GM12872 (cell line): ENCODE results near the gene SEPTIN12.

Experiments used
- TF ChIP-seq, protein P1 (sequence below): IDR thresholded peaks from 3 replicates; pipeline ENCODE4 v1.5.1; 2011; ENCODE audit warnings: low read depth, mild to moderate bottlenecking, low read length, moderate library complexity; ENCODE audit not compliant: insufficient read depth

The SEPTIN12 gene

GRCh38 chr16:4746991-4747574 is 41.1 kb downstream of the SEPTIN12 start:
- TF ChIP-seq, protein P1, sequence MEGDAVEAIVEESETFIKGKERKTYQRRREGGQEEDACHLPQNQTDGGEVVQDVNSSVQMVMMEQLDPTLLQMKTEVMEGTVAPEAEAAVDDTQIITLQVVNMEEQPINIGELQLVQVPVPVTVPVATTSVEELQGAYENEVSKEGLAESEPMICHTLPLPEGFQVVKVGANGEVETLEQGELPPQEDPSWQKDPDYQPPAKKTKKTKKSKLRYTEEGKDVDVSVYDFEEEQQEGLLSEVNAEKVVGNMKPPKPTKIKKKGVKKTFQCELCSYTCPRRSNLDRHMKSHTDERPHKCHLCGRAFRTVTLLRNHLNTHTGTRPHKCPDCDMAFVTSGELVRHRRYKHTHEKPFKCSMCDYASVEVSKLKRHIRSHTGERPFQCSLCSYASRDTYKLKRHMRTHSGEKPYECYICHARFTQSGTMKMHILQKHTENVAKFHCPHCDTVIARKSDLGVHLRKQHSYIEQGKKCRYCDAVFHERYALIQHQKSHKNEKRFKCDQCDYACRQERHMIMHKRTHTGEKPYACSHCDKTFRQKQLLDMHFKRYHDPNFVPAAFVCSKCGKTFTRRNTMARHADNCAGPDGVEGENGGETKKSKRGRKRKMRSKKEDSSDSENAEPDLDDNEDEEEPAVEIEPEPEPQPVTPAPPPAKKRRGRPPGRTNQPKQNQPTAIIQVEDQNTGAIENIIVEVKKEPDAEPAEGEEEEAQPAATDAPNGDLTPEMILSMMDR, result no peak

- TF ChIP-seq, protein P1, result no peak
Observed at GRCh38 chr16:4746215-4746614, 41.9 kb downstream of the SEPTIN12 start.

DNA sequence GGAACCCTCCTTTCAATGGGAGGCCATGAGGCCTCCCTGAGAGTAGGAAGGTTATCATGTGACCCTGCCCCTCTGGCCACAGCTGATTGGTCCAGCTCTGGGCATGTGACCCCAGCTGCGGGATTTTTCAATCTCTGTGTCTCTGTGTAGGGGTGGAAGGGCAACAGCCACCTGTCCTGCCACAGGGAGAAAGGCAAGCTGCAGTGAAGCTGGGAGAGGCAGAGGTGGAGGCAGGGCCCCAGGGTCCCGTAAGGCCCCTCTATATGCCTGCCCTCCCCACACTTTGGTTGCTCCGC is 42.9 kb downstream of the SEPTIN12 start:
- TF ChIP-seq, protein P1, result no peak

DNA sequence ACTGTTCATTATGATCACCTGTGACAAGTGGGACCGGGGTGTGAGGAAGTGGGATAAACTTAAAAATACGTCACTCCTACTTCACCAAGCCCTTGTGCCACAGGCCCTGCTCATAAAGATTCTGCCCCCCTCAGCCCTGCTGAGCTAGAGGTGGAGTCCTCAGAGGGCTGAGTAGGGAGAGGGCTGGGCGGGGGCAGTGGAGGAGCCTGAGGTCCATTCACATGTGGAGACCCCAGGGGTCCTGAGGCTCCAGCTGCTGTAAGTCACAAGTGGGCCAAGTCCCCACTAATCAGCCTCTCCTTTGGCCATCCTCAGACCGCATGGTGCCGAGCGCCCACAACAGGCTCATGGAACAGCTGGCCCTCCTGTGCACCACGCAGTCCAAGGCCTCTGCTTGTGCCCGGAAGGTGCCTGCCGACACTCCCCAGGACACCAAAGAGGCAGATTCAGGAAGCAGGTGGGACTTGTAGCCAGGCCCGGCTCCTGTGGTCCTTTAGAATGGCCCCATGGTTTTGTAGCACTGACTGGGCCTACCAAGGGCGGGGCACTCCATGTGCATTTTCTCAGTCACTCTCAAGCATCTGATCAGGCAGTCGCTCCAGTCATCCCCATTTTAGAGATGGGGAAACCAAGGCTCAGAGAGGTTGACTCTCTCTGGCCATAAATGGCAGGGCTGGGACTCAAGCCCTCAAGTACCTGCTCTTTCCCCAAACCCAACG is 43.4 kb downstream of the SEPTIN12 start:
- TF ChIP-seq, protein P1, result no peak

DNA sequence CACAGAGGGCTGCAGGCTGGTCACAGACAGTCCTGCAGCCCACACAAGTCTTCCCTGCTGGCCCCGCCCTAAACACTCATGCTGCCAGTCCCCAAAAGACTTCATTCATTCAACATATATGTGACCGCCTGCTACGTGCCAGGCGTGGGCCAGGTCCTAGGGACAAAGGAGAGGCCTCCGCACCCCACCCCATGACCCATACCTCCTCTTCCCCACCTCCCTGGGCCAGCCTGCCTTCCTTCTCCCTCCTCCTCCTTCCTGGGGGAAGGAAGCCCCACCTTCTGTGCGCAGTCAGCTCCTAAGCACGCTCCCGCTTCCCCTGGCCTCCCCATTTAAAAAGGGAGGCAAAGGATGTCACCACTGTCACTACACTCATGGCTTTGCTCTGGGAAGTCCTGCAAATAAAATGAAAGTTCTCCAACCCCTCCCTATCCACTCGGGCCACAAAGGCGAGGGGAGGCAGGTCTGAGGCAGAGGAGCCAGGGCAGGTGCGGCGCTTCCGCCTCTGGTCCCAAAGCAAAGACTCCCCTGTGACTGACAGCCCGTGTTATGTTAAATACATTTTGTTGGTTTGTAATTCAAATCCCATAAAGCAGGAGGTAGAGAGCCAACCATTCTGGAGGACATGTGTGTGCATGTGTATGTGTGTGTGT is 44.8 kb downstream of the SEPTIN12 start:
- TF ChIP-seq, protein P1, result no peak

DNA sequence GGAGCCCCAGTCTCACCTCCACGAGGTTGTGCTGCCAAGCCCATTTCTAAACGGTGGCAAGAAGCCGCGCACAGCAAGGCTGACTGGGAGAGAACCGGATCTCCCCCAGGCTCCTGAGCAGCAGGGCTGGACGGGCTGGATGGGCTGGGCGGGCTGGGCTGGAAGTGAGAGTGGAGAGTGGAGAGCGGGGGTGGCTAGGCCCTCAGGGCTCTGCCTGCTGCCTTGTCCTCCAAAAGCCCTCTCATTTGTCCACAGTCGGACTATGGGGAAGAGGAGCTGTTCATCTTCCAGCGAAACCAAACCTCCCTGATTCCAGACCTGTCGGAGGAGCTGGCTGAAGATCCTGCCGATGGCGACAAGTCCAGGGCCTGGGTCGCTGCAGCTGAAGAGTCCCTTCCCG is 50.6 kb downstream of the SEPTIN12 start:
- TF ChIP-seq, protein P1, result no peak

GRCh38 chr16:4736546-4736945 is 51.6 kb downstream of the SEPTIN12 start:
- TF ChIP-seq, protein P1, result no peak
